GM19324 (cell line): ENCODE measurements around the gene CCDC70.
A peak's percentile ranks its signal among the peaks of the same experiment; 100 is the strongest.
"Not testable (repeated sequence)": the region's sequence is repeated elsewhere in the genome, so short reads cannot be mapped to it uniquely, and the experiment has no call there.

Experiments used
- ATAC-seq: cut with Tn5 transposase; IDR thresholded peaks from one replicate; pipeline ENCODE4 v1.9.1; 2021; ENCODE audit warnings: mild to moderate bottlenecking, moderate library complexity; ENCODE audit not compliant: unreplicated experiment, low FRiP score

The CCDC70 gene

GRCh38 chr13:51861723-51862300 is at the start of gene CCDC70:
CCDC70 (plus strand) TSS chr13:51861969; CDS start chr13:51865412, 3,443 bp downstream.
- no peak for ATAC-seq

- ATAC-seq, result no peak
Observed at GRCh38 chr13:51814071-51814470, 47.7 kb upstream of the CCDC70 start.

- peak; percentile 75 for ATAC-seq
Observed at GRCh38 chr13:51814825-51815650, 46.7 kb upstream of the CCDC70 start.

GRCh38 chr13:51815848-51816247 is 45.9 kb upstream of the CCDC70 start:
- ATAC-seq, result no peak

- no peak for ATAC-seq
Observed at GRCh38 chr13:51816604-51817249, 45.0 kb upstream of the CCDC70 start.

GRCh38 chr13:51817717-51818116 is 44.1 kb upstream of the CCDC70 start:
- ATAC-seq, result no peak

GRCh38 chr13:51818276-51818675 is 43.5 kb upstream of the CCDC70 start:
- ATAC-seq, result no peak

- no peak for ATAC-seq
Observed at GRCh38 chr13:51818781-51819511, 42.8 kb upstream of the CCDC70 start.

- ATAC-seq, result no peak
Observed at GRCh38 chr13:51819544-51819943, 42.2 kb upstream of the CCDC70 start.

- ATAC-seq, result no peak
Observed at GRCh38 chr13:51820016-51820597, 41.7 kb upstream of the CCDC70 start.

- no peak for ATAC-seq
Observed at GRCh38 chr13:51821606-51822005, 40.2 kb upstream of the CCDC70 start.

- ATAC-seq, result no peak
Observed at GRCh38 chr13:51822106-51822815, 39.5 kb upstream of the CCDC70 start.

GRCh38 chr13:51823359-51823758 is 38.4 kb upstream of the CCDC70 start:
- no peak for ATAC-seq

GRCh38 chr13:51823863-51824262 is 37.9 kb upstream of the CCDC70 start:
- ATAC-seq, result no peak

GRCh38 chr13:51824712-51825111 is 37.1 kb upstream of the CCDC70 start:
- not testable (repeated sequence) for ATAC-seq

GRCh38 chr13:51825165-51825592 is 36.6 kb upstream of the CCDC70 start:
- no peak for ATAC-seq

- no peak for ATAC-seq
Observed at GRCh38 chr13:51825681-51826254, 36.0 kb upstream of the CCDC70 start.

- no peak for ATAC-seq
Observed at GRCh38 chr13:51826606-51827005, 35.2 kb upstream of the CCDC70 start.

GRCh38 chr13:51827254-51827653 is 34.5 kb upstream of the CCDC70 start:
- no peak for ATAC-seq
